BLaER1 treated with 17β-estradiol and CSF1 and Interleukin-3, amounts not matched to agents 10 nM and 100 nM (cell line): ENCODE measurements around the gene LRRC19.
A peak's percentile ranks its signal among the peaks of the same experiment; 100 is the strongest.

Experiments used
- H3K27ac ChIP-seq, 11 experiments: shearing (Covaris generic); formaldehyde crosslinking; 2 replicates each; pipeline ENCODE4 v1.8.1; 2022
- H3K27me3 ChIP-seq, 11 experiments: shearing (Covaris generic); formaldehyde crosslinking; 2 replicates each; pipeline ENCODE4 v1.8.1; 2022
- H3K36me3 ChIP-seq, 11 experiments: shearing (Covaris generic); formaldehyde crosslinking; 2 replicates each; pipeline ENCODE4 v1.8.1; 2022
- H3K4me1 ChIP-seq, 10 experiments: shearing (Covaris generic); formaldehyde crosslinking; 2 replicates each; pipeline ENCODE4 v1.8.1; 2022
- H3K4me2 ChIP-seq, 11 experiments: shearing (Covaris generic); formaldehyde crosslinking; 2 replicates each; pipeline ENCODE4 v1.8.1; 2022
- H3K4me3 ChIP-seq, 10 experiments: shearing (Covaris generic); formaldehyde crosslinking; 2 replicates each; pipeline ENCODE4 v1.8.1; 2022
- H3K9ac ChIP-seq, 11 experiments: shearing (Covaris generic); formaldehyde crosslinking; 2 replicates each; pipeline ENCODE4 v1.8.1; 2022
- H3K9me3 ChIP-seq, 11 experiments: shearing (Covaris generic); formaldehyde crosslinking; replicated peaks in 1 of 11; 2 replicates each; pipeline ENCODE4 v1.8.1; 2022
- H4K20me1 ChIP-seq, 11 experiments: shearing (Covaris generic); formaldehyde crosslinking; 2 replicates each; pipeline ENCODE4 v1.8.1; 2022
- Cebpa-rat ChIP-seq, 11 experiments: shearing (Covaris generic); IDR thresholded peaks; 2 replicates each; pipeline ENCODE4 v1.8.1; 2022

Gene LRRC19

DNA sequence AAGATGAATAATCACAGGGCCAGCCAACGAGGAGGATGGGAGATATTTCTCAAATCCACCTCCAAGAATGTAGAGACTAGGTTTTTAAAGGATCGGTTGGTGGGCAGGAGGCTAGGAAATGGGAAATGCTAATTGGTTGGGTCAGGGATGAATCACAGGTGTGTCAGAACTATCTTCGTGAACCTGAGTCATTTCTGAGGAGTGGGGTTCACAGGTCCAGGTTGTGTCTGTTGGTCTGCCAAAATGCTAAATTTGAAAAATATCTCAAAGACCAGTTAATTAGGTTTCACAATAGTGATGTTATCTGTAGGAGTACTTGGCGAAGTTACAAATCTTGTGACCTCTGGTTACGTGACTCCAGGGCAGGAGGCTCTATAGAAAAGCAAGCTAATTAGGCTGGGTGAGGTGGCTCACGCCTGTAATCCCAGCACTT lies 55.8 kb downstream of the LRRC19 start:
- Histone ChIP-seq H3K9ac (no peak overlapping the region), H3K36me3 (peaks cover 0 to 7% (median 0%) of the 10 kb centered on the region in 11 experiments; a peak in 6 of 22 replicates), H3K27ac (no peak overlapping the region), H4K20me1 (peaks cover 0 to 16% (median 11%) of the 10 kb centered on the region in 11 experiments; a peak in 9 of 22 replicates), H3K4me1 (peaks cover 9 to 21% (median 19%) of the 10 kb centered on the region in 10 experiments; a peak in 19 of 20 replicates), H3K9me3 (no peaks in the 10 kb centered on the region), H3K4me3 (no peak overlapping the region), H3K27me3 (peaks cover 0 to 11% (median 6%) of the 10 kb centered on the region in 11 experiments; a peak in 18 of 22 replicates), H3K4me2 (no peak overlapping the region)
- no peak for TF ChIP-seq Cebpa-rat (IDR thresholded peaks at IDR 0.05)

DNA sequence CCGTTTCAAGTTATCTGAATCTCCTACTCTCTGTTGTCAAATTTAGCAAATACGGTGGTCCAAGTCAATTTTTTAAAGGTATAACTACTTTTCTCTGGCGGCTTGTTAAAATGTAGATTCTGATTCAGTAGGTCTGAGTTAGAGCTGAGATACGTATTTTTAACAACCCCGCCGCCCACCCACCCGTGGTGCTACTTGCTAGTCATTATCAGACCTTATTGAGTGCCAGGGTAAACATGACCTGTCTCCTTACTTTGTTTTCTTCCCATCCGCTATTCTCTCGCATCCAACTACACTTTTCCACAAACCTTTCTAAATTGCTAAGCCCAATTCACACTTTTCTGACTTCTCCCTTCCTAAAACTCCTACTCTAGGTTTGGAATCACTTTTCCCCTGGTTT lies 57.7 kb downstream of the LRRC19 start:
- Histone ChIP-seq H3K4me3 (peak overlapping the region; percentile 91 to 100 (median 96)), H3K36me3 (peaks cover 10 to 26% (median 17%) of the 10 kb centered on the region in 11 experiments; a peak in 20 of 22 replicates), H3K4me1 (peaks cover 9 to 33% (median 22%) of the 10 kb centered on the region in 10 experiments; a peak in 19 of 20 replicates), H3K27ac (peak overlapping the region; percentile 96 to 100 (median 99); a peak in 21 of 22 replicates), H3K9me3 (peaks cover 0 to 14% (median 0%) of the 10 kb centered on the region in 11 experiments; a peak in 8 of 22 replicates), H3K27me3 (no peaks in the 10 kb centered on the region), H3K9ac (peak overlapping the region; percentile 93 to 99 (median 98)), H4K20me1 (peaks cover 0 to 34% (median 30%) of the 10 kb centered on the region in 11 experiments; a peak in 14 of 22 replicates), H3K4me2 (peak overlapping the region; percentile 70 to 94 (median 80))
- no peak for TF ChIP-seq Cebpa-rat (IDR thresholded peaks at IDR 0.05)

DNA sequence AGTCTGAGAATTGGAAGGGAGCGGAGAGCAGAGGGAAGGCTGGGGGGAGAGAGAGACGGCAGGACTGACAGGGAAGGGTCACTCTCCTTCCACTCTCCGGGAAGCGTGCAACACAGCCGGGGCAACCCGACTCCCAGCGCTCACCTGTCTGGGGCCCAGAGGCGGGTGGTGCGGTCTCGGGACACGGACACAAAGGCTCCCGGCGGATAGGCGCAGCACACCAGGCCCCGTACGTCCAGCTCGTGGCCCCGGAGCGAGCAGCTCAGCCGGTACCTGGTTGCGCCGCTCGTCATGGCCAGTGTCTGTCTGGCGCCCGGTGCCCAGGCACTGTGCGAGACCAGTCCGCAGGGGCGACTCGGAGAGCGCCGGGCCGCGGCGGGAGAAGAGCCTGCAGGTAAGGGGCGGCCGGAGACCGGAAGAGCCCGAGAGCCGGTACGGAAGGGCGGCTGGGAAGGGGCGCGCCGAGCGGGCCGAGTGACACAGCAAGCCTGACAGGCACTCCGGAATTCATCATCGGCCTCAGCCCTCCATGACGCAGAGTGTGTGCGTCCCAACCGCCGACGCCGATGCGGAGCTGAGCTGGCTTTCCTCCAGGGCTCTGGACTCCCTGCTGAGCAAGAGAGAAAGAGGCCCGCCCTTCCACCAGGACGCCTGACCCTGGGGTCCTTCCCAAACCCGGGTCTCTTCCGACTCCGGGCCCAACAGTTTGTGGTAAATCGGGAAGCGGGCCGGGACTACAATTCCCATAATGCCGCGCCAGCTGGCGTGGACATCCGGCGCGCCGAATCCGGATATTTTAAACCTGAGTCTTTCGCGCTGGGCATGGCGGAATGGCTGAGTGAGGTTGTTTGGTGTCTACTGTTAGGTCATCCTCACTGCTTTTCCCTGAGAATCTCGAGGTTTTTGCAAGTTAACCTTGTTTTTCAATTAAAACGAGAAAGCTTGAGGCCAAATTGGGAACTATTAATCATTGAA lies 58.4 kb downstream of the LRRC19 start, which contains the start of gene PLAA:
Gene PLAA, minus strand, starts transcription at position 490 of the 975 bp plus-strand sequence. Its CDS starts 197 bp downstream, at position 293.
- Histone ChIP-seq H3K27ac (peak within 1 kb of the TSS; percentile 96 to 100 (median 99)), H3K9me3 (peaks cover 0 to 20% (median 2%) of the 10 kb centered on the region in 11 experiments; a peak in 8 of 22 replicates), H3K36me3 (peaks cover 10 to 33% (median 23%) of the 10 kb centered on the region in 11 experiments; a peak in 21 of 22 replicates), H3K9ac (peak within 1 kb of the TSS; percentile 93 to 99 (median 98)), H4K20me1 (peaks cover 0 to 41% (median 37%) of the 10 kb centered on the region in 11 experiments; a peak in 15 of 22 replicates), H3K4me2 (peak within 1 kb of the TSS; percentile 90 to 99 (median 94)), H3K27me3 (no peaks in the 10 kb centered on the region), H3K4me1 (peaks cover 9 to 33% (median 22%) of the 10 kb centered on the region in 10 experiments; a peak in 19 of 20 replicates), H3K4me3 (peak within 1 kb of the TSS; percentile 91 to 100 (median 96))
- TF ChIP-seq Cebpa-rat (IDR thresholded peaks at IDR 0.05) = no peak

DNA sequence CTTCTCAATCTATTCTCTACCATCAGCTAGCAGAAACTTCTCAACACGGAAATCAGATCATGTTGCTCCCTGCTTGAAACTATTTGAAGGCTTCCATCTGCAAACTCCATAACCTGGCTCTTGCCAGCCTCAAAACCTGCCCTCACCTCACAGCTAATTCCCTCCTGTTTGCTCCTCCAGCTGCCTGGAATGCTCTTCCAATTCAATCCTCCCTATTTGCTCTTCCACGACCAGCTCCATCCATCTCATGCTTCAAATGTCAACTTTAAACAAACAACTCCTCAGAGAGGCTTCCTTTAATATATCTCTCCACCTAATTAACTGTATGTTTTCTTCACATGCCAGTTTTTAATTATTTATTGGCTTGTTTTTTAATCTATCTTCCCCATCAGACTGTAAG lies 59.9 kb downstream of the LRRC19 start:
- Histone ChIP-seq H4K20me1 (peaks cover 0 to 56% (median 52%) of the 10 kb centered on the region in 11 experiments; a peak in 17 of 22 replicates), H3K9ac (peak overlapping the region; percentile 93 to 99 (median 98)), H3K4me2 (peak overlapping the region; percentile 90 to 99 (median 94)), H3K4me1 (peaks cover 9 to 33% (median 22%) of the 10 kb centered on the region in 10 experiments; a peak in 19 of 20 replicates), H3K27ac (peak overlapping the region; percentile 96 to 100 (median 99); a peak in 18 of 22 replicates), H3K4me3 (peak overlapping the region; percentile 91 to 100 (median 96)), H3K27me3 (no peaks in the 10 kb centered on the region), H3K9me3 (peaks cover 0 to 26% (median 9%) of the 10 kb centered on the region in 11 experiments; a peak in 8 of 22 replicates), H3K36me3 (peaks cover 10 to 47% (median 36%) of the 10 kb centered on the region in 11 experiments; a peak in 21 of 22 replicates)
- TF ChIP-seq Cebpa-rat (IDR thresholded peaks at IDR 0.05) = no peak
